ENCODE results near the gene TLR7.

GRCh38 chrX:12891171-12891570 lies 24.3 kb downstream of the TLR7 start:
- TF ChIP-seq NR2C2 (CRISPR knock-in tag; IDR thresholded peaks at IDR 0.05; ENCODE audit: borderline replicate concordance) (no peak), PHF8 (CRISPR knock-in tag; IDR thresholded peaks at IDR 0.05) (no peak)

Measured in HepG2 (cell line).